ENCODE measurements around the gene SLC5A10.
"Not testable (repeated sequence)": the region's sequence is repeated elsewhere in the genome, so short reads cannot be mapped to it uniquely, and the experiment has no call there.

Gene SLC5A10

GRCh38 chr17:18953231-18953728 is 1.3 kb downstream of the SLC5A10 start:
- H3K9me3 Mint-ChIP-seq, result no peaks in the 10 kb centered on the region
- H3K27me3 Mint-ChIP-seq (ENCODE audit: low read depth), result peaks cover 8% of the 10 kb centered on the region
- H3K4me3 Mint-ChIP-seq, result no peak overlapping the region
- peaks cover 16% of the 10 kb centered on the region for H3K4me1 Mint-ChIP-seq
- no peak for TF ChIP-seq CTCF (IDR thresholded peaks at IDR 0.05; ENCODE audit: unreplicated experiment in 3 of 3)
- no peak overlapping the region for H3K27ac Mint-ChIP-seq
- no peaks in the 10 kb centered on the region for H3K36me3 Mint-ChIP-seq (ENCODE audit: low read depth)

GRCh38 chr17:18954321-18954720 is 2.4 kb downstream of the SLC5A10 start:
- peaks cover 15% of the 10 kb centered on the region for H3K4me1 Mint-ChIP-seq
- no peak overlapping the region for H3K4me3 Mint-ChIP-seq
- H3K36me3 Mint-ChIP-seq (ENCODE audit: low read depth), result no peaks in the 10 kb centered on the region
- no peaks in the 10 kb centered on the region for H3K9me3 Mint-ChIP-seq
- H3K27me3 Mint-ChIP-seq (ENCODE audit: low read depth), result peaks cover 7% of the 10 kb centered on the region
- no peak for TF ChIP-seq CTCF (IDR thresholded peaks at IDR 0.05; ENCODE audit: unreplicated experiment in 3 of 3)
- peak overlapping the region in 2 of 3 experiments; percentile 30 to 33 for H3K27ac Mint-ChIP-seq

GRCh38 chr17:18955009-18955408 is 3.0 kb downstream of the SLC5A10 start:
- Mint-ChIP-seq H3K27me3 (ENCODE audit: low read depth) (peaks cover 3% of the 10 kb centered on the region), H3K27ac (peak overlapping the region in 1 of 3 experiments; percentile 30), H3K9me3 (no peaks in the 10 kb centered on the region), H3K36me3 (ENCODE audit: low read depth) (no peaks in the 10 kb centered on the region), H3K4me1 (peaks cover 8% of the 10 kb centered on the region), H3K4me3 (no peak overlapping the region)
- no peak for TF ChIP-seq CTCF (IDR thresholded peaks at IDR 0.05; ENCODE audit: unreplicated experiment in 3 of 3)

GRCh38 chr17:18956021-18956420 is 4.1 kb downstream of the SLC5A10 start:
- H3K27ac Mint-ChIP-seq; H3K27me3 Mint-ChIP-seq (ENCODE audit: low read depth); H3K4me3 Mint-ChIP-seq; H3K4me1 Mint-ChIP-seq; H3K9me3 Mint-ChIP-seq; H3K36me3 Mint-ChIP-seq (ENCODE audit: low read depth): not testable (repeated sequence)

GRCh38 chr17:18956581-18956980 is 4.6 kb downstream of the SLC5A10 start:
- Mint-ChIP-seq H3K4me3 (no peak overlapping the region), H3K9me3 (no peaks in the 10 kb centered on the region), H3K36me3 (ENCODE audit: low read depth) (no peaks in the 10 kb centered on the region), H3K4me1 (no peaks in the 10 kb centered on the region), H3K27ac (no peak overlapping the region), H3K27me3 (ENCODE audit: low read depth) (peaks cover 4% of the 10 kb centered on the region)
- TF ChIP-seq CTCF (IDR thresholded peaks at IDR 0.05; ENCODE audit: unreplicated experiment in 3 of 3), result no peak

GRCh38 chr17:18957831-18958230 is 5.9 kb downstream of the SLC5A10 start:
- no peak overlapping the region for H3K4me3 Mint-ChIP-seq
- no peak overlapping the region for H3K27ac Mint-ChIP-seq
- no peak for TF ChIP-seq CTCF (IDR thresholded peaks at IDR 0.05; ENCODE audit: unreplicated experiment in 3 of 3)
- H3K36me3 Mint-ChIP-seq (ENCODE audit: low read depth), result no peaks in the 10 kb centered on the region
- no peaks in the 10 kb centered on the region for H3K4me1 Mint-ChIP-seq
- H3K9me3 Mint-ChIP-seq, result no peaks in the 10 kb centered on the region
- peaks cover 4% of the 10 kb centered on the region for H3K27me3 Mint-ChIP-seq (ENCODE audit: low read depth)

Data from nephron (organoid).